T-cell (primary cell): Measurements from ENCODE around the gene AHNAK. TPM values are rescaled to one million over a fixed set of nuclear protein-coding genes. Genes with fewer than 3 reads are reported as not detected.

Experiments used
- ATAC-seq, 4 experiments: fragments of 200-7000 bp in 3 of 4; fragments of 150-1000 bp in 1 of 4; cut with Tn5 transposase; replicated peaks in 1 of 4; 1 replicate in 3 of 4; 2 replicates in 1 of 4; pipeline ENCODE4 v1.10.0; 2021; ENCODE audit warnings: moderate library complexity in 3 of 4, mild to moderate bottlenecking in 2 of 4, moderate number of reproducible peaks in 1 of 4
- CTCF ChIA-PET, 2 donors: fragments of 300-600 bp; sonication (Branson Sonifier 250); formaldehyde crosslinking; loops; one replicate each; lab custom pipeline; 2022; ENCODE audit warnings: antibody characterized with exemption in 2 of 2; lab: Charles Lee
- POLR2A ChIA-PET, 2 donors: fragments of 300-600 bp; sonication (Branson Sonifier 250); formaldehyde crosslinking; loops; one replicate each; lab custom pipeline; 2022; ENCODE audit warnings: antibody characterized with exemption in 2 of 2; lab: Charles Lee
- DNase-seq, 35 experiments: peaks; one replicate each; pipeline versions ENCODE4 v3.0.0 to v3.0.0-alpha.2; 2013 to 2023
- H3K27ac ChIP-seq: one replicate; pipeline ENCODE4 v1.5.1; 2013; ENCODE audit warnings: low read length
- H3K27me3 ChIP-seq, 2 experiments: replicated peaks in 1 of 2; 1 replicate in 1 of 2; 2 replicates in 1 of 2; pipeline versions ENCODE4 v1.6.1 to v1.7.0; 2013; ENCODE audit warnings: low read length in 1 of 2, mixed read lengths in 1 of 2; ENCODE audit not compliant: control insufficient read depth in 2 of 2, insufficient read depth in 2 of 2; ENCODE audit errors: extremely low read depth in 1 of 2
- H3K36me3 ChIP-seq, 2 donors: 1 replicate in 1 of 2; 2 replicates in 1 of 2; pipeline versions ENCODE4 v1.6.1 to v1.7.0; 2013; ENCODE audit warnings: low read length in 1 of 2; ENCODE audit not compliant: control insufficient read depth in 2 of 2, insufficient read depth in 1 of 2; ENCODE audit errors: extremely low read depth in 1 of 2
- H3K4me1 ChIP-seq, 2 experiments: 1 replicate in 1 of 2; 2 replicates in 1 of 2; pipeline versions ENCODE4 v1.6.1 to v1.7.0; 2013; ENCODE audit warnings: low read length in 2 of 2, mixed read lengths in 1 of 2; ENCODE audit not compliant: insufficient read depth in 2 of 2, control insufficient read depth in 1 of 2; ENCODE audit errors: extremely low read depth in 1 of 2
- H3K4me3 ChIP-seq, 2 donors: 1 replicate in 1 of 2; 2 replicates in 1 of 2; pipeline versions ENCODE4 v1.5.1 to v1.7.0; 2013; ENCODE audit warnings: mild to moderate bottlenecking in 2 of 2, low read length in 1 of 2, moderate library complexity in 1 of 2; ENCODE audit not compliant: control insufficient read depth in 1 of 2; ENCODE audit errors: extremely low read depth in 1 of 2
- H3K9me3 ChIP-seq: 2 replicates; pipeline ENCODE4 v1.7.0; 2013
- H3K27ac Mint-ChIP-seq, 2 donors: one replicate each; pipeline ENCODE4 v1.8.0; 2020 to 2021; ENCODE audit warnings: mild to moderate bottlenecking in 2 of 2, mixed read lengths in 2 of 2
- H3K27me3 Mint-ChIP-seq, 2 donors: one replicate each; pipeline ENCODE4 v1.8.0; 2021 to 2022; ENCODE audit warnings: mixed read lengths in 2 of 2
- H3K36me3 Mint-ChIP-seq: one replicate; pipeline ENCODE4 v1.8.0; 2021; ENCODE audit warnings: mixed read lengths
- H3K4me1 Mint-ChIP-seq, 3 donors: one replicate each; pipeline ENCODE4 v1.8.0; 2020 to 2022; ENCODE audit warnings: mixed read lengths in 3 of 3, mild to moderate bottlenecking in 1 of 3
- H3K4me3 Mint-ChIP-seq, 3 donors: one replicate each; pipeline ENCODE4 v1.8.0; 2020 to 2022; ENCODE audit warnings: mild to moderate bottlenecking in 3 of 3, mixed read lengths in 3 of 3, moderate library complexity in 3 of 3
- H3K9me3 Mint-ChIP-seq, 3 donors: one replicate each; pipeline ENCODE4 v1.8.0; 2020 to 2022; ENCODE audit warnings: mixed read lengths in 3 of 3
- WGBS: methylation state at CpG from one replicate; pipeline ENCODE4 v1.1.5; 2013; ENCODE audit warnings: missing lambda C conversion rate; ENCODE audit not compliant: insufficient coverage; 5-methylcytosine and 5-hydroxymethylcytosine counted together
- total RNA-seq, 35 experiments: library from RNA in 6 of 35; stranded (reverse) in 6 of 35; fragments of 120-200 nt in 1 of 35; gene quantifications; one replicate each; pipeline versions ENCODE4 v1.2.1 to v1.2.4 and lab custom pipeline; 2013 to 2026

AHNAK gene
- total RNA-seq, 5 donors from 2014 or later (not counting 1 experiment from before 2014, with no cell fraction given), result 267 to 636 (median 395) TPM

GRCh38 chr11:62516736-62517371 is 29.8 kb downstream of the AHNAK start:
- no peaks in the 10 kb centered on the region for H3K9me3 ChIP-seq
- POLR2A ChIA-PET, result no interaction called here
- peaks cover 58% of the 10 kb centered on the region for H3K36me3 Mint-ChIP-seq
- CTCF ChIA-PET, result interaction anchor here in 1 of 2 donors (0.6 kb wide), 1 partner anchor 194 kb away, joined by 3 read pairs; no protein-coding TSS in a partner anchor
- H3K4me3 ChIP-seq, result no peak overlapping the region
- no peak for DNase-seq
- no peaks in the 10 kb centered on the region for H3K9me3 Mint-ChIP-seq
- H3K4me3 Mint-ChIP-seq, result peak overlapping the region in 1 of 3 donors; percentile 19
- ATAC-seq, result no peak
- peaks cover 0 to 67% of the 10 kb centered on the region in 2 donors for H3K36me3 ChIP-seq
- H3K27me3 ChIP-seq, result no peaks in the 10 kb centered on the region
- no peaks in the 10 kb centered on the region for H3K27me3 Mint-ChIP-seq
- no peak overlapping the region for H3K27ac ChIP-seq
- H3K27ac Mint-ChIP-seq, result no peak overlapping the region
- 99% methylated on average over 11 of the region's 14 CpGs for WGBS
- H3K4me1 ChIP-seq, result peaks cover 0 to 8% of the 10 kb centered on the region in 2 experiments
- H3K4me1 Mint-ChIP-seq, result peaks cover 9 to 18% (median 10%) of the 10 kb centered on the region in 3 donors

- Histone ChIP-seq H3K9me3 (no peaks in the 10 kb centered on the region), H3K27me3 (no peaks in the 10 kb centered on the region), H3K27ac (no peak overlapping the region), H3K36me3 (peaks cover 0 to 41% of the 10 kb centered on the region in 2 donors), H3K4me1 (peaks cover 0 to 8% of the 10 kb centered on the region in 2 experiments), H3K4me3 (no peak overlapping the region)
- no peak for DNase-seq
- Mint-ChIP-seq H3K9me3 (no peaks in the 10 kb centered on the region), H3K36me3 (peaks cover 34% of the 10 kb centered on the region), H3K4me1 (peaks cover 5 to 14% (median 9%) of the 10 kb centered on the region in 3 donors), H3K27me3 (no peaks in the 10 kb centered on the region), H3K27ac (no peak overlapping the region), H3K4me3 (no peak overlapping the region)
- CTCF ChIA-PET, result interaction anchor here in 1 of 2 donors (1.1 kb wide), 1 partner anchor 89 kb away, joined by 3 read pairs; no protein-coding TSS in a partner anchor
- POLR2A ChIA-PET, result no interaction called here
- peak in 1 of 4 experiments; percentile 15 for ATAC-seq
- 64% methylated on average over 4 of the region's 7 CpGs for WGBS
Measured at GRCh38 chr11:62514151-62514550, 32.5 kb downstream of the AHNAK start.

- H3K27ac ChIP-seq, result no peak overlapping the region
- no peaks in the 10 kb centered on the region for H3K27me3 ChIP-seq
- no peaks in the 10 kb centered on the region for H3K27me3 Mint-ChIP-seq
- H3K36me3 Mint-ChIP-seq, result peaks cover 29% of the 10 kb centered on the region
- WGBS, result 82% methylated on average over 2 of the region's 10 CpGs
- ATAC-seq (peak in 1 of 4 experiments; percentile 19), DNase-seq (no peak)
- H3K4me3 Mint-ChIP-seq, result no peak overlapping the region
- peaks cover 0 to 4% of the 10 kb centered on the region in 2 experiments for H3K4me1 ChIP-seq
- no peaks in the 10 kb centered on the region for H3K9me3 ChIP-seq
- ChIA-PET POLR2A (interaction anchor here in 1 of 2 donors (0.7 kb wide), 1 partner anchor 85 kb away, joined by 3 read pairs; no protein-coding TSS in a partner anchor), CTCF (no interaction called here)
- no peak overlapping the region for H3K27ac Mint-ChIP-seq
- peaks cover 0 to 36% of the 10 kb centered on the region in 2 donors for H3K36me3 ChIP-seq
- H3K4me3 ChIP-seq, result no peak overlapping the region
- no peaks in the 10 kb centered on the region for H3K9me3 Mint-ChIP-seq
- H3K4me1 Mint-ChIP-seq, result peaks cover 7 to 13% (median 9%) of the 10 kb centered on the region in 3 donors
Measured at GRCh38 chr11:62513626-62514025, 33.0 kb downstream of the AHNAK start.

- CTCF ChIA-PET, result no interaction called here
- Mint-ChIP-seq H3K27ac (no peak overlapping the region), H3K9me3 (no peaks in the 10 kb centered on the region), H3K27me3 (no peaks in the 10 kb centered on the region), H3K4me1 (peaks cover 3 to 9% (median 5%) of the 10 kb centered on the region in 3 donors), H3K36me3 (peaks cover 22% of the 10 kb centered on the region), H3K4me3 (no peak overlapping the region)
- 95% methylated on average over 5 of the region's 8 CpGs for WGBS
- DNase-seq (no peak), ATAC-seq (peak in 1 of 4 experiments; percentile 11)
- H3K36me3 ChIP-seq, result peaks cover 0 to 29% of the 10 kb centered on the region in 2 donors
- H3K27me3 ChIP-seq, result no peaks in the 10 kb centered on the region
- no peaks in the 10 kb centered on the region for H3K4me1 ChIP-seq
- H3K4me3 ChIP-seq, result no peak overlapping the region
- H3K27ac ChIP-seq, result no peak overlapping the region
- H3K9me3 ChIP-seq, result no peaks in the 10 kb centered on the region
- POLR2A ChIA-PET, result no interaction called here
Measured at GRCh38 chr11:62512961-62513360, 33.6 kb downstream of the AHNAK start.

GRCh38 chr11:62508336-62509058 is 38.1 kb downstream of the AHNAK start:
- ChIA-PET CTCF (no interaction called here), POLR2A (interaction anchor here (0.6 to 0.7 kb wide), 2 partner anchors 19 to 20 kb away, joined by 3 to 4 read pairs; no protein-coding TSS in a partner anchor)
- H3K27me3 Mint-ChIP-seq, result no peaks in the 10 kb centered on the region
- Histone ChIP-seq H3K9me3 (no peaks in the 10 kb centered on the region), H3K27ac (no peak overlapping the region), H3K4me1 (no peaks in the 10 kb centered on the region), H3K27me3 (peaks cover 0 to 3% of the 10 kb centered on the region in 2 experiments), H3K36me3 (no peaks in the 10 kb centered on the region), H3K4me3 (no peak overlapping the region)
- H3K27ac Mint-ChIP-seq, result no peak overlapping the region
- peaks cover 0 to 2% (median 1%) of the 10 kb centered on the region in 3 donors for H3K4me1 Mint-ChIP-seq
- no peak overlapping the region for H3K4me3 Mint-ChIP-seq
- ATAC-seq (no peak), DNase-seq (peak in 1 of 35 experiments; percentile 21)
- H3K36me3 Mint-ChIP-seq, result no peaks in the 10 kb centered on the region
- no peaks in the 10 kb centered on the region for H3K9me3 Mint-ChIP-seq
- 46% methylated on average over 6 of the region's 19 CpGs for WGBS

GRCh38 chr11:62507125-62507422 is 39.5 kb downstream of the AHNAK start:
- H3K27me3 Mint-ChIP-seq, result peaks cover 3 to 5% of the 10 kb centered on the region in 2 donors
- ATAC-seq (no peak), DNase-seq (no peak)
- H3K27ac ChIP-seq, result no peak overlapping the region
- H3K27me3 ChIP-seq, result peaks cover 0 to 3% of the 10 kb centered on the region in 2 experiments
- H3K4me1 ChIP-seq, result no peaks in the 10 kb centered on the region
- no CpG with 5 or more reads among the region's 1 CpG for WGBS
- peaks cover 0 to 8% (median 6%) of the 10 kb centered on the region in 3 donors for H3K4me1 Mint-ChIP-seq
- H3K36me3 Mint-ChIP-seq, result no peaks in the 10 kb centered on the region
- no peaks in the 10 kb centered on the region for H3K36me3 ChIP-seq
- H3K4me3 ChIP-seq, result no peak overlapping the region
- H3K9me3 Mint-ChIP-seq, result no peaks in the 10 kb centered on the region
- H3K9me3 ChIP-seq, result no peaks in the 10 kb centered on the region
- POLR2A ChIA-PET, result no interaction called here
- CTCF ChIA-PET, result no interaction called here
- no peak overlapping the region for H3K27ac Mint-ChIP-seq
- no peak overlapping the region for H3K4me3 Mint-ChIP-seq
